Measurements from ENCODE around the gene OR1J4. TPM values are rescaled to one million over a fixed set of nuclear protein-coding genes. Genes with fewer than 3 reads are reported as not detected.

The OR1J4 gene
- polyA plus RNA-seq, 1 donor (not counting 4 experiments of a cell fraction or from before 2014, with no cell fraction given): not detected

DNA sequence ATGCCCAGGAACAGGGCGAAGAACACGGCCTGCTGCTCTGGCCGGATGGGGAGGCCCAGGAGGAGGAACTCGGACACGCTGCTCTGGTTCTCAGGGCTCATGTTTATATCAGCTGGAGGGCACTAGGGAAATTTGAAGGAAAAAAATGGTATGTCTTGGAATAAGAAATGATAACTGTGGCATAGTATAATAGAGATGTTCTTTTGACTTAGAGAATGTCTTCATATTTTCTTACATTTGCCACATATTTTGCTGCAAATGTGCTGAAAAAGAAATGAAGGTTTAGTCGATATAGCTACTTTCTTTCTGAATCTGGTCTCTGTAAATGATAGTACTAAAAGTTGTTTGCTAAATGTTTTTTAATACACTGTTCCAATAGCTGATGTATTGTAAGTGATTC lies 41.1 kb upstream of the OR1J4 start, which contains the start of gene OR1J1:
TSS of gene OR1J1 (minus strand) at position 101 of the 400 bp plus-strand sequence. CDS start at position 101, 0 bp downstream.
- dilution Hi-C loops (cut with MboI; ENCODE audit: extremely low pct_ligation_motif_present, low sequenced_read_pairs): no loop called here
- no peak for FAIRE-seq
- Histone ChIP-seq H2AFZ (ENCODE audit: control insufficient read depth, low read length) (no peak within 1 kb of the TSS), H3K79me2 (ENCODE audit: control insufficient read depth, insufficient read depth, low read length) (no peaks in the 10 kb centered on the region), H3K4me3 (ENCODE audit: control insufficient read depth in 2 of 3, extremely low read depth in 1 of 3, insufficient read depth in 2 of 3, low read depth in 1 of 3, low read length in 3 of 3) (no peak within 1 kb of the TSS), H3K9me1 (ENCODE audit: control insufficient read depth, extremely low read depth, insufficient read depth, low read length) (no peaks in the 10 kb centered on the region), H3K4me2 (ENCODE audit: control insufficient read depth, extremely low read depth, insufficient read depth, low read depth, low read length) (no peak within 1 kb of the TSS), H3K4me1 (ENCODE audit: control insufficient read depth, extremely low read depth, insufficient read depth, low read length) (no peaks in the 10 kb centered on the region), H3K27ac (ENCODE audit: control insufficient read depth, insufficient read depth, low read length) (no peak within 1 kb of the TSS), H3K9ac (ENCODE audit: control insufficient read depth, extremely low read depth, insufficient read depth, low read length) (no peak within 1 kb of the TSS), H4K20me1 (ENCODE audit: control insufficient read depth, extremely low read depth, insufficient read depth, low read length) (no peaks in the 10 kb centered on the region), H3K27me3 (ENCODE audit: control insufficient read depth, extremely low read depth, insufficient read depth, low read length) (peaks cover 2% of the 10 kb centered on the region), H3K9me3 (ENCODE audit: control insufficient read depth, low read depth, low read length) (no peaks in the 10 kb centered on the region), H3K36me3 (ENCODE audit: control insufficient read depth in 2 of 2, extremely low read depth in 1 of 2, insufficient read depth in 2 of 2, low read length in 2 of 2) (no peaks in the 10 kb centered on the region)
- TF ChIP-seq EZH2 (IDR thresholded peaks at IDR 0.05; ENCODE audit: low read length): no peak
- TF ChIP-seq, protein P1, sequence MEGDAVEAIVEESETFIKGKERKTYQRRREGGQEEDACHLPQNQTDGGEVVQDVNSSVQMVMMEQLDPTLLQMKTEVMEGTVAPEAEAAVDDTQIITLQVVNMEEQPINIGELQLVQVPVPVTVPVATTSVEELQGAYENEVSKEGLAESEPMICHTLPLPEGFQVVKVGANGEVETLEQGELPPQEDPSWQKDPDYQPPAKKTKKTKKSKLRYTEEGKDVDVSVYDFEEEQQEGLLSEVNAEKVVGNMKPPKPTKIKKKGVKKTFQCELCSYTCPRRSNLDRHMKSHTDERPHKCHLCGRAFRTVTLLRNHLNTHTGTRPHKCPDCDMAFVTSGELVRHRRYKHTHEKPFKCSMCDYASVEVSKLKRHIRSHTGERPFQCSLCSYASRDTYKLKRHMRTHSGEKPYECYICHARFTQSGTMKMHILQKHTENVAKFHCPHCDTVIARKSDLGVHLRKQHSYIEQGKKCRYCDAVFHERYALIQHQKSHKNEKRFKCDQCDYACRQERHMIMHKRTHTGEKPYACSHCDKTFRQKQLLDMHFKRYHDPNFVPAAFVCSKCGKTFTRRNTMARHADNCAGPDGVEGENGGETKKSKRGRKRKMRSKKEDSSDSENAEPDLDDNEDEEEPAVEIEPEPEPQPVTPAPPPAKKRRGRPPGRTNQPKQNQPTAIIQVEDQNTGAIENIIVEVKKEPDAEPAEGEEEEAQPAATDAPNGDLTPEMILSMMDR (optimal IDR thresholded peaks at IDR 0.05 in 1 of 3, IDR thresholded peaks at IDR 0.05 in 1 of 3, conservative IDR thresholded peaks at IDR 0.05 in 1 of 3; ENCODE audit: extremely low read depth in 1 of 3, insufficient read depth in 2 of 3, low read length in 3 of 3): no peak
- no peak for DNase-seq (ENCODE audit: low read depth, low spot score)

DNA sequence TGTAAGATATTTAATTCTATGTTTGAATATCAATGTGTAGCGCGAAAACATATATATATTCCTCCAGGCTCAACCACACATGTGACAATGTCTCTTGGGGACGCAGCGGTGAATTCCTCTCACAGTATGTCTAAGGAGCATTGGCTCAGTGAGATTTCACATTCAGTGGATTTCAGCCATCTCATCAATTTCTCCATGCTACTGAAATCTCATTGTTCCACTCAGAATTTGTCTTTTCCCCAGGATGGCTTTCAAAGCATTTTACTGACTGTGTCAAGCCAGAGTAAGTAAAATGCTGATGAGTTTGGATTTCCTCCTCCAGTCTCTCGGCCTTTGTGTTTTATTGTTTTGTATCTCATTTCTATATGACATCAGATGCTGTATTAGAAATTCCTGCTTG lies 39.9 kb upstream of the OR1J4 start:
- H3K27me3 ChIP-seq (ENCODE audit: control insufficient read depth, extremely low read depth, insufficient read depth, low read length): peaks cover 2% of the 10 kb centered on the region
- TF ChIP-seq, protein P1 (optimal IDR thresholded peaks at IDR 0.05 in 1 of 3, IDR thresholded peaks at IDR 0.05 in 1 of 3, conservative IDR thresholded peaks at IDR 0.05 in 1 of 3; ENCODE audit: extremely low read depth in 1 of 3, insufficient read depth in 2 of 3, low read length in 3 of 3): no peak
- TF ChIP-seq EZH2 (IDR thresholded peaks at IDR 0.05; ENCODE audit: low read length): no peak
- no peak overlapping the region for H3K27ac ChIP-seq (ENCODE audit: control insufficient read depth, insufficient read depth, low read length)
- H3K79me2 ChIP-seq (ENCODE audit: control insufficient read depth, insufficient read depth, low read length): no peaks in the 10 kb centered on the region
- H3K4me1 ChIP-seq (ENCODE audit: control insufficient read depth, extremely low read depth, insufficient read depth, low read length): no peaks in the 10 kb centered on the region
- no peak overlapping the region for H3K4me3 ChIP-seq (ENCODE audit: control insufficient read depth in 2 of 3, extremely low read depth in 1 of 3, insufficient read depth in 2 of 3, low read depth in 1 of 3, low read length in 3 of 3)
- no peak overlapping the region for H3K4me2 ChIP-seq (ENCODE audit: control insufficient read depth, extremely low read depth, insufficient read depth, low read depth, low read length)
- no peaks in the 10 kb centered on the region for H4K20me1 ChIP-seq (ENCODE audit: control insufficient read depth, extremely low read depth, insufficient read depth, low read length)
- dilution Hi-C loops (cut with MboI; ENCODE audit: extremely low pct_ligation_motif_present, low sequenced_read_pairs): no loop called here
- H3K9me1 ChIP-seq (ENCODE audit: control insufficient read depth, extremely low read depth, insufficient read depth, low read length): no peaks in the 10 kb centered on the region
- no peaks in the 10 kb centered on the region for H3K9me3 ChIP-seq (ENCODE audit: control insufficient read depth, low read depth, low read length)
- DNase-seq (ENCODE audit: low read depth, low spot score): no peak
- H3K9ac ChIP-seq (ENCODE audit: control insufficient read depth, extremely low read depth, insufficient read depth, low read length): no peak overlapping the region
- no peak for FAIRE-seq
- H3K36me3 ChIP-seq (ENCODE audit: control insufficient read depth in 2 of 2, extremely low read depth in 1 of 2, insufficient read depth in 2 of 2, low read length in 2 of 2): no peaks in the 10 kb centered on the region
- H2AFZ ChIP-seq (ENCODE audit: control insufficient read depth, low read length): no peak overlapping the region

Data from keratinocyte (primary cell).